HEK293 (cell line): ENCODE results near the gene DDRGK1.

ENCODE experiments used
- CTCF ChIA-PET: fragments of 350-600 bp; formaldehyde crosslinking; extraction: SDS; loops from one replicate; lab custom pipeline; 2021; ENCODE audit warnings: antibody characterized with exemption; lab: Yijun Ruan, JAX
- POLR2A ChIA-PET: fragments of 300-600 bp; formaldehyde crosslinking; extraction: SDS; loops from one replicate; lab custom pipeline; 2020; ENCODE audit warnings: antibody characterized with exemption, inconsistent platforms; lab: Yijun Ruan, JAX
- H3K27ac ChIP-seq: fragments of 200-500 bp; sonication (Bioruptor generic); 2 replicates; pipeline ENCODE4 v1.5.1; 2014; ENCODE audit warnings: low read depth, low read length, control low read depth, inconsistent platforms; ENCODE audit errors: extremely low read depth
- H3K36me3 ChIP-seq, 2 experiments: fragments of 200-500 bp in 1 of 2; sonication (Bioruptor generic) in 1 of 2; 1 replicate in 1 of 2; 2 replicates in 1 of 2; pipeline ENCODE4 v1.5.1; 2014 to 2017; ENCODE audit warnings: inconsistent platforms in 2 of 2, low read length in 2 of 2; ENCODE audit not compliant: control insufficient read depth in 2 of 2, insufficient read depth in 1 of 2
- H3K4me1 ChIP-seq: fragments of 200-500 bp; sonication (Bioruptor generic); 2 replicates; pipeline ENCODE4 v1.5.1; 2014; ENCODE audit warnings: mild to moderate bottlenecking, low read length, inconsistent platforms; ENCODE audit not compliant: control insufficient read depth, insufficient read depth
- H3K4me3 ChIP-seq: 2 replicates; pipeline ENCODE4 v1.5.1; 2011; ENCODE audit warnings: low read depth, mild to moderate bottlenecking, control low read depth, low read length, moderate library complexity
- H3K9me3 ChIP-seq: fragments of 200-500 bp; sonication (Bioruptor generic); 2 replicates; pipeline ENCODE4 v1.5.1; 2014; ENCODE audit warnings: low read depth, low read length, inconsistent platforms; ENCODE audit not compliant: control insufficient read depth, insufficient read depth
- GLI4 ChIP-seq: fragments of 450-650 bp; formaldehyde crosslinking; IDR thresholded peaks from 2 replicates; pipeline ENCODE4 v1.5.1; 2016; ENCODE audit warnings: missing biosample characterization, missing genetic modification characterization
- GLIS1 ChIP-seq: fragments of 450-650 bp; formaldehyde crosslinking; IDR thresholded peaks from 2 replicates; pipeline ENCODE4 v1.5.1; 2016; ENCODE audit warnings: missing biosample characterization, missing genetic modification characterization
- KLF10 ChIP-seq: fragments of 450-650 bp; IDR thresholded peaks from 2 replicates; pipeline ENCODE4 v1.5.1; 2018; ENCODE audit warnings: missing biosample characterization, mild to moderate bottlenecking, missing genetic modification characterization
- OSR2 ChIP-seq: fragments of 450-650 bp; formaldehyde crosslinking; IDR thresholded peaks from 2 replicates; pipeline ENCODE4 v1.5.1; 2016; ENCODE audit warnings: missing biosample characterization, missing genetic modification characterization
- TRIM28 ChIP-seq: IDR thresholded peaks from 2 replicates; pipeline ENCODE4 v1.6.1; 2011; ENCODE audit warnings: low read length, control low read depth, borderline replicate concordance
- ZBTB21 ChIP-seq: fragments of 450-650 bp; formaldehyde crosslinking; IDR thresholded peaks from 2 replicates; pipeline ENCODE4 v1.5.1; 2017; ENCODE audit warnings: missing biosample characterization, missing genetic modification characterization
- ZEB2 ChIP-seq: fragments of 450-650 bp; formaldehyde crosslinking; IDR thresholded peaks from 2 replicates; pipeline ENCODE4 v1.5.1; 2016; ENCODE audit warnings: missing biosample characterization, missing genetic modification characterization
- ZFHX2 ChIP-seq: fragments of 450-650 bp; formaldehyde crosslinking; conservative IDR thresholded peaks from 2 replicates; pipeline ENCODE4 v1.5.1; 2016; ENCODE audit warnings: missing biosample characterization, missing genetic modification characterization
- ZFP3 ChIP-seq: fragments of 450-650 bp; formaldehyde crosslinking; IDR thresholded peaks from 2 replicates; pipeline ENCODE4 v1.5.1; 2016; ENCODE audit warnings: low read depth, missing biosample characterization, missing genetic modification characterization
- ZIC2 ChIP-seq: fragments of 450-650 bp; formaldehyde crosslinking; IDR thresholded peaks from 2 replicates; pipeline ENCODE4 v1.5.1; 2016; ENCODE audit warnings: missing biosample characterization, missing genetic modification characterization
- ZNF133 ChIP-seq: fragments of 450-650 bp; formaldehyde crosslinking; IDR thresholded peaks from 2 replicates; pipeline ENCODE4 v1.5.1; 2016; ENCODE audit warnings: missing biosample characterization, missing genetic modification characterization
- ZNF157 ChIP-seq: fragments of 450-650 bp; formaldehyde crosslinking; IDR thresholded peaks from 2 replicates; pipeline ENCODE4 v1.5.1; 2016; ENCODE audit warnings: missing biosample characterization, missing genetic modification characterization
- ZNF175 ChIP-seq: fragments of 450-650 bp; formaldehyde crosslinking; IDR thresholded peaks from 2 replicates; pipeline ENCODE4 v1.5.1; 2016; ENCODE audit warnings: missing biosample characterization, missing genetic modification characterization
- ZNF211 ChIP-seq: fragments of 450-650 bp; formaldehyde crosslinking; IDR thresholded peaks from 2 replicates; pipeline ENCODE4 v1.5.1; 2016; ENCODE audit warnings: low read depth, missing biosample characterization, missing genetic modification characterization
- ZNF248 ChIP-seq: fragments of 450-650 bp; formaldehyde crosslinking; IDR thresholded peaks from 2 replicates; pipeline ENCODE4 v1.5.1; 2017; ENCODE audit warnings: missing biosample characterization, missing genetic modification characterization
- ZNF266 ChIP-seq: fragments of 450-650 bp; formaldehyde crosslinking; IDR thresholded peaks from 2 replicates; pipeline ENCODE4 v1.5.1; 2016; ENCODE audit warnings: missing biosample characterization, missing genetic modification characterization, low read depth
- ZNF366 ChIP-seq: fragments of 450-650 bp; formaldehyde crosslinking; conservative IDR thresholded peaks from 2 replicates; pipeline ENCODE4 v1.5.1; 2016; ENCODE audit warnings: missing biosample characterization, missing genetic modification characterization
- ZNF391 ChIP-seq: fragments of 450-650 bp; formaldehyde crosslinking; IDR thresholded peaks from 2 replicates; pipeline ENCODE4 v1.5.1; 2016; ENCODE audit warnings: low read depth, missing biosample characterization, missing genetic modification characterization, borderline replicate concordance
- ZNF423 ChIP-seq: fragments of 450-650 bp; formaldehyde crosslinking; IDR thresholded peaks from 2 replicates; pipeline ENCODE4 v1.5.1; 2016; ENCODE audit warnings: missing biosample characterization, missing genetic modification characterization
- ZNF530 ChIP-seq: fragments of 450-650 bp; formaldehyde crosslinking; IDR thresholded peaks from 2 replicates; pipeline ENCODE4 v1.5.1; 2016; ENCODE audit warnings: low read depth, missing biosample characterization, missing genetic modification characterization
- ZNF549 ChIP-seq: fragments of 450-650 bp; IDR thresholded peaks from 2 replicates; pipeline ENCODE4 v1.5.1; 2018; ENCODE audit warnings: missing biosample characterization, missing genetic modification characterization, mild to moderate bottlenecking, inconsistent platforms, moderate library complexity
- ZNF560 ChIP-seq: fragments of 450-650 bp; formaldehyde crosslinking; IDR thresholded peaks from 2 replicates; pipeline ENCODE4 v1.5.1; 2017; ENCODE audit warnings: missing biosample characterization, missing genetic modification characterization, borderline replicate concordance
- ZNF626 ChIP-seq: fragments of 450-650 bp; sonication (Bioruptor Pico); formaldehyde crosslinking; IDR thresholded peaks from 2 replicates; pipeline ENCODE4 v1.5.1; 2018; ENCODE audit warnings: missing biosample characterization, missing genetic modification characterization, inconsistent platforms
- ZNF664 ChIP-seq: fragments of 450-650 bp; formaldehyde crosslinking; IDR thresholded peaks from 2 replicates; pipeline ENCODE4 v1.5.1; 2016; ENCODE audit warnings: missing biosample characterization, missing genetic modification characterization
- ZNF777 ChIP-seq: fragments of 450-650 bp; formaldehyde crosslinking; IDR thresholded peaks from 2 replicates; pipeline ENCODE4 v1.5.1; 2017; ENCODE audit warnings: missing biosample characterization, missing genetic modification characterization, borderline replicate concordance
- ZSCAN30 ChIP-seq: fragments of 450-650 bp; IDR thresholded peaks from 2 replicates; pipeline ENCODE4 v1.5.1; 2018; ENCODE audit warnings: missing biosample characterization, mild to moderate bottlenecking, missing genetic modification characterization, moderate library complexity
- TF ChIP-seq, protein P1 (sequence below): fragments of 450-650 bp; formaldehyde crosslinking; IDR thresholded peaks from 2 replicates; pipeline ENCODE4 v1.5.1; 2016; ENCODE audit warnings: missing biosample characterization, missing genetic modification characterization
- TF ChIP-seq, protein P2 (sequence below): fragments of 450-650 bp; formaldehyde crosslinking; IDR thresholded peaks from 2 replicates; pipeline ENCODE4 v1.5.1; 2016; ENCODE audit warnings: missing biosample characterization, missing genetic modification characterization
- TF ChIP-seq, protein P3 (sequence below): fragments of 450-650 bp; formaldehyde crosslinking; IDR thresholded peaks from 2 replicates; pipeline ENCODE4 v1.5.1; 2017; ENCODE audit warnings: missing biosample characterization, missing genetic modification characterization
- TF ChIP-seq, protein P4 (sequence below): fragments of 450-650 bp; formaldehyde crosslinking; IDR thresholded peaks from 2 replicates; pipeline ENCODE4 v1.5.1; 2017; ENCODE audit warnings: missing biosample characterization, missing genetic modification characterization

DDRGK1 gene

DNA sequence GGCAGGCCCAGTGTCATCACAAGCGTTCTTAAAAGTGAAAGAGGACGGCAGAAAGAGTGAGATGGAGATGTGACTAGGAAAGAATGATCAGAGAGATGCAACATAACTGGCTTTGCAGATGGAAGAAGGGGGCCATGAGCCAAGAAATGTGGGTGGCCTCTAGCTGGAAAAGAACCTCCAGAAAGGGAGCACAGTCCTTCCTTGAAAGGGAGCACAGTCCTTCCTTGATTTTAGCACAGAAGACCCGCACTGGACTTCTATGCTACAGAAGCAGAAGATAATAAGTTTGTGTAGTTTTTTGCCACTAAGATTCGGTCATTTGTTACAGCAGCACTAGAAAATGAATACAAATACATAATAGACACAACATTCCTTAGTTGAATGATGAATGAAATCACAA, 24.2 kb downstream of the DDRGK1 start (continued):
- TF ChIP-seq ZFP3 (tag by site-specific recombination) = no peak
- no peak for TF ChIP-seq ZNF777 (tag by site-specific recombination)
- no peak for TF ChIP-seq ZNF266 (tag by site-specific recombination)
- TF ChIP-seq ZNF391 (tag by site-specific recombination) = no peak
- TF ChIP-seq, all 188 proteins: peak for 0

DNA sequence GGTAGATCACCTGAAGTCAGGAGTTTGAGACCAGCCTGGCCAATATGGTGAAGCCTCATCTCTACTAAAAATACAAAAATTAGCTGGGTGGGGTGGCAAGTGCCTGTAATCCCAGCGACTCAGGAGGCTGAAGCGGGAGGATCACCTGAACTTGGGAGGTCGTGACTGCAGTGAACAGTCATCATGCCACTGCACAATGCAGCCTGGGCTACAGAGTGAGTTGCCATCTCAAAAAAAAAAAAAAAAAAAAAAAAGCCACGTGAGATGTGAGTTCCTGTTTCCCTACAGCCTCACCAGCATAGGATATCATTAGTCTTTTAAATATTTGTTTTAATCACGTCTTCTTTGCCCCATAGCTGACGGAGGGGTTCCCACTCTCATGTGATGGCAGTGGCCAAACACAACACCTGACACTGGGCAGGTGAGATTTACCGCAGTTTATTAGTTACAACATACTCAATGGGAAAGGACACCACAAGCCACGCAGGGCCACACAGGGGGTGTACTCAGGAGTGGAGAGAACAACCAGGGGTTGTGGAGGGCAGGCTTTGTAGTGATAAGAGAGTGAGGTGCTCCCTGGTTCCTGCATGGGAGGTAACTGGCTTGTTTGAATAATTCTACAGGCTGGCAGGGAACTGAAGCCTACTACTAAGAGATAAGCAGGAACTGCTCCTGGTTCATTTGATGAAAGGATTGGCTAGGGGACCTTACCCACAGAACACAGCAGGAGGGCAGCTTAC, 26.6 kb downstream of the DDRGK1 start:
- POLR2A ChIA-PET = interaction anchor here (0.6 to 1.8 kb wide), 4 partner anchors 18 to 139 kb away, joined by 3 to 14 read pairs (median 6); partner anchors contain the start of genes FASTKD5 and UBOX5
- H3K9me3 ChIP-seq = no peaks in the 10 kb centered on the region
- CTCF ChIA-PET = interaction anchor here (0.8 kb wide), 1 partner anchor 11 kb away, joined by 3 read pairs; no protein-coding TSS in a partner anchor
- H3K4me1 ChIP-seq = peaks cover 19% of the 10 kb centered on the region
- no peak overlapping the region for H3K4me3 ChIP-seq
- peaks cover 0 to 8% of the 10 kb centered on the region in 2 experiments; a peak in 1 of 3 replicates for H3K36me3 ChIP-seq
- no peak for TF ChIP-seq ZNF560
- no peak for TF ChIP-seq KLF10 (tag by site-specific recombination)
- no peak for TF ChIP-seq ZNF530 (tag by site-specific recombination)
- TF ChIP-seq, protein P1, sequence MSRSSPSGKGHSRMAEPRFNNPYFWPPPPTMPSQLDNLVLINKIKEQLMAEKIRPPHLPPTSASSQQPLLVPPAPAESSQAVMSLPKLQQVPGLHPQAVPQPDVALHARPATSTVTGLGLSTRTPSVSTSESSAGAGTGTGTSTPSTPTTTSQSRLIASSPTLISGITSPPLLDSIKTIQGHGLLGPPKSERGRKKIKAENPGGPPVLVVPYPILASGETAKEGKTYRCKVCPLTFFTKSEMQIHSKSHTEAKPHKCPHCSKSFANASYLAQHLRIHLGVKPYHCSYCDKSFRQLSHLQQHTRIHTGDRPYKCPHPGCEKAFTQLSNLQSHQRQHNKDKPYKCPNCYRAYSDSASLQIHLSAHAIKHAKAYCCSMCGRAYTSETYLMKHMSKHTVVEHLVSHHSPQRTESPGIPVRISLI (tag by site-specific recombination) = 0 out of 2 replicates have a peak, but pooled peaks have one; percentile 65
- no peak for TF ChIP-seq ZFHX2 (tag by site-specific recombination)
- TF ChIP-seq, protein P2, sequence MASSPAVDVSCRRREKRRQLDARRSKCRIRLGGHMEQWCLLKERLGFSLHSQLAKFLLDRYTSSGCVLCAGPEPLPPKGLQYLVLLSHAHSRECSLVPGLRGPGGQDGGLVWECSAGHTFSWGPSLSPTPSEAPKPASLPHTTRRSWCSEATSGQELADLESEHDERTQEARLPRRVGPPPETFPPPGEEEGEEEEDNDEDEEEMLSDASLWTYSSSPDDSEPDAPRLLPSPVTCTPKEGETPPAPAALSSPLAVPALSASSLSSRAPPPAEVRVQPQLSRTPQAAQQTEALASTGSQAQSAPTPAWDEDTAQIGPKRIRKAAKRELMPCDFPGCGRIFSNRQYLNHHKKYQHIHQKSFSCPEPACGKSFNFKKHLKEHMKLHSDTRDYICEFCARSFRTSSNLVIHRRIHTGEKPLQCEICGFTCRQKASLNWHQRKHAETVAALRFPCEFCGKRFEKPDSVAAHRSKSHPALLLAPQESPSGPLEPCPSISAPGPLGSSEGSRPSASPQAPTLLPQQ (tag by site-specific recombination) = no peak
- peak; percentile 51 for TF ChIP-seq ZIC2 (tag by site-specific recombination)
- no peak for TF ChIP-seq TRIM28
- no peak for TF ChIP-seq ZBTB21 (tag by site-specific recombination)
- no peak for TF ChIP-seq ZNF423 (tag by site-specific recombination)
- 0 out of 2 replicates have a peak, but pooled peaks have one; percentile 34 for TF ChIP-seq OSR2 (tag by site-specific recombination)
- TF ChIP-seq GLI4 (tag by site-specific recombination) = no peak
- no peak for TF ChIP-seq ZNF366 (tag by site-specific recombination)
- TF ChIP-seq, protein P3, sequence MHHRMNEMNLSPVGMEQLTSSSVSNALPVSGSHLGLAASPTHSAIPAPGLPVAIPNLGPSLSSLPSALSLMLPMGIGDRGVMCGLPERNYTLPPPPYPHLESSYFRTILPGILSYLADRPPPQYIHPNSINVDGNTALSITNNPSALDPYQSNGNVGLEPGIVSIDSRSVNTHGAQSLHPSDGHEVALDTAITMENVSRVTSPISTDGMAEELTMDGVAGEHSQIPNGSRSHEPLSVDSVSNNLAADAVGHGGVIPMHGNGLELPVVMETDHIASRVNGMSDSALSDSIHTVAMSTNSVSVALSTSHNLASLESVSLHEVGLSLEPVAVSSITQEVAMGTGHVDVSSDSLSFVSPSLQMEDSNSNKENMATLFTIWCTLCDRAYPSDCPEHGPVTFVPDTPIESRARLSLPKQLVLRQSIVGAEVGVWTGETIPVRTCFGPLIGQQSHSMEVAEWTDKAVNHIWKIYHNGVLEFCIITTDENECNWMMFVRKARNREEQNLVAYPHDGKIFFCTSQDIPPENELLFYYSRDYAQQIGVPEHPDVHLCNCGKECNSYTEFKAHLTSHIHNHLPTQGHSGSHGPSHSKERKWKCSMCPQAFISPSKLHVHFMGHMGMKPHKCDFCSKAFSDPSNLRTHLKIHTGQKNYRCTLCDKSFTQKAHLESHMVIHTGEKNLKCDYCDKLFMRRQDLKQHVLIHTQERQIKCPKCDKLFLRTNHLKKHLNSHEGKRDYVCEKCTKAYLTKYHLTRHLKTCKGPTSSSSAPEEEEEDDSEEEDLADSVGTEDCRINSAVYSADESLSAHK (tag by site-specific recombination) = no peak
- TF ChIP-seq ZNF549 = no peak
- no peak for TF ChIP-seq ZNF248 (tag by site-specific recombination)
- TF ChIP-seq ZNF133 (tag by site-specific recombination) = no peak
- no peak for TF ChIP-seq ZSCAN30 (tag by site-specific recombination)
- no peak for TF ChIP-seq ZNF626
- TF ChIP-seq, protein P4, sequence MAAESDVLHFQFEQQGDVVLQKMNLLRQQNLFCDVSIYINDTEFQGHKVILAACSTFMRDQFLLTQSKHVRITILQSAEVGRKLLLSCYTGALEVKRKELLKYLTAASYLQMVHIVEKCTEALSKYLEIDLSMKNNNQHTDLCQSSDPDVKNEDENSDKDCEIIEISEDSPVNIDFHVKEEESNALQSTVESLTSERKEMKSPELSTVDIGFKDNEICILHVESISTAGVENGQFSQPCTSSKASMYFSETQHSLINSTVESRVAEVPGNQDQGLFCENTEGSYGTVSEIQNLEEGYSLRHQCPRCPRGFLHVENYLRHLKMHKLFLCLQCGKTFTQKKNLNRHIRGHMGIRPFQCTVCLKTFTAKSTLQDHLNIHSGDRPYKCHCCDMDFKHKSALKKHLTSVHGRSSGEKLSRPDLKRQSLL (tag by site-specific recombination) = no peak
- no peak for TF ChIP-seq ZNF211 (tag by site-specific recombination)
- TF ChIP-seq ZNF175 (tag by site-specific recombination) = no peak
- no peak for TF ChIP-seq ZNF157
- TF ChIP-seq GLIS1 (tag by site-specific recombination) = peak; percentile 47; the same call in 1 of the 2 replicates
- TF ChIP-seq ZNF664 (tag by site-specific recombination) = no peak
- no peak for TF ChIP-seq ZEB2 (tag by site-specific recombination)
- no peak overlapping the region for H3K27ac ChIP-seq
